Erythroblast (primary cell): ENCODE results near the gene PDCD6IP.
"Not testable (repeated sequence)": the region's sequence is repeated elsewhere in the genome, so short reads cannot be mapped to it uniquely, and the experiment has no call there.

Experiments
- GATA1 ChIP-seq: IDR thresholded peaks from 2 replicates; pipeline ENCODE4 v1.6.1; 2011; ENCODE audit warnings: low read depth, mild to moderate bottlenecking, control low read depth, low read length, moderate library complexity
- POLR2A ChIP-seq: IDR thresholded peaks from 2 replicates; pipeline ENCODE4 v1.6.1; 2011; ENCODE audit warnings: mild to moderate bottlenecking, low read length

GRCh38 chr3:33850599-33850998 is 52.2 kb downstream of the PDCD6IP start:
- TF ChIP-seq GATA1, POLR2A: not testable (repeated sequence)
